Lower leg skin (tissue), 4 donors: ENCODE measurements around the gene CD8B2. TPM values are rescaled to one million over a fixed set of nuclear protein-coding genes. Genes with fewer than 3 reads are reported as not detected.
"Not testable (repeated sequence)": the region's sequence is repeated elsewhere in the genome, so short reads cannot be mapped to it uniquely, and the experiment has no call there.

Source experiments
- DNase-seq, 2 donors: peaks; one replicate each; pipeline ENCODE4 v3.0.0-alpha.2; 2019; ENCODE audit warnings: low spot score in 2 of 2
- H3K4me3 ChIP-seq: fragments of 200-600 bp; sonication (generic); 2 replicates; pipeline ENCODE4 v1.5.1; 2017; ENCODE audit warnings: mild to moderate bottlenecking, low read depth; ENCODE audit not compliant: poor library complexity, severe bottlenecking
- CTCF ChIP-seq, 3 donors: fragments of 450-650 bp; IDR thresholded peaks; one replicate each; pipeline ENCODE4 v1.5.1; 2016; ENCODE audit warnings: antibody characterized with exemption in 3 of 3, mild to moderate bottlenecking in 3 of 3, moderate library complexity in 2 of 3
- POLR2A ChIP-seq, 2 donors: fragments of 450-650 bp; IDR thresholded peaks; one replicate each; pipeline ENCODE4 v1.6.1; 2016 to 2017; ENCODE audit warnings: antibody characterized with exemption in 2 of 2, mild to moderate bottlenecking in 1 of 2, moderate library complexity in 1 of 2
- WGBS, 2 donors: methylation state at CpG; one replicate each; pipeline ENCODE4 v1.1.5; 2018; 5-methylcytosine and 5-hydroxymethylcytosine counted together
- intact Hi-C: fragments of 100-400 bp; cut with DNase I; formaldehyde crosslinking; loops from one replicate; pipeline ENCODE4 v1.15.0; 2023; ENCODE audit warnings: low total_unique reads
- total RNA-seq, 4 donors: library from RNA; depleted of rRNA; stranded (reverse); fragments of >200 nt; gene quantifications; one replicate each; pipeline ENCODE4 v1.1.0, GENCODE V29; 2016

CD8B2 gene
- total RNA-seq, 4 donors from 2014 or later = 0.13 to 0.17 TPM; not detected in 2

- H3K4me3 ChIP-seq, intact Hi-C loops: not testable (repeated sequence)
- 86% methylated on average over 4 of the region's 4 CpGs for WGBS, 2 donors
- DNase-seq = peak in 1 of 2 donors; percentile 43
These were observed 17.6 kb downstream of the CD8B2 start for GRCh38 chr2:106504787-106505186.

- H3K4me3 ChIP-seq, DNase-seq, intact Hi-C loops: not testable (repeated sequence)
- 82 to 83% methylated on average over 8 to 9 of the region's 9 CpGs for WGBS, 2 donors
These were observed 19.0 kb downstream of the CD8B2 start for GRCh38 chr2:106506002-106506687.

- WGBS, 2 donors = 78 to 80% methylated on average over 8 of the region's 11 CpGs
- intact Hi-C loops, H3K4me3 ChIP-seq, DNase-seq: not testable (repeated sequence)
These were observed 21.7 kb downstream of the CD8B2 start for GRCh38 chr2:106508660-106509373.

- H3K4me3 ChIP-seq, DNase-seq, intact Hi-C loops: not testable (repeated sequence)
- WGBS, 2 donors = 98 to 100% methylated on average over 6 of the region's 6 CpGs
These were observed 22.2 kb downstream of the CD8B2 start for GRCh38 chr2:106509374-106509770.

- not testable (repeated sequence) for H3K4me3 ChIP-seq
These were observed 23.6 kb downstream of the CD8B2 start for GRCh38 chr2:106510791-106511190.

GRCh38 chr2:106511476-106511901 is 24.3 kb downstream of the CD8B2 start:
- intact Hi-C loops, H3K4me3 ChIP-seq: not testable (repeated sequence)
- 2 to 24% methylated on average over 4 to 10 of the region's 16 CpGs for WGBS, 2 donors
- peak; percentile 86 to 91 for DNase-seq

More at GRCh38 chr2:106510791-106511190, 23.6 kb downstream of the CD8B2 start:
- intact Hi-C loops, DNase-seq: not testable (repeated sequence)
- 42 to 56% methylated on average over 4 of the region's 4 CpGs for whole genome bisulfite sequencing, 2 donors

- 57 to 63% methylated on average over 7 of the region's 7 CpGs for WGBS, 2 donors
- not testable (repeated sequence) for H3K4me3 ChIP-seq
These were observed 24.8 kb downstream of the CD8B2 start for GRCh38 chr2:106511934-106512333.

GRCh38 chr2:106513391-106513790 is 26.2 kb downstream of the CD8B2 start:
- intact Hi-C loops, DNase-seq, H3K4me3 ChIP-seq: not testable (repeated sequence)
- 83 to 89% methylated on average over 1 to 3 of the region's 5 CpGs for WGBS, 2 donors

More at GRCh38 chr2:106511934-106512333, 24.8 kb downstream of the CD8B2 start:
- DNase-seq, intact Hi-C loops: not testable (repeated sequence)

GRCh38 chr2:106514827-106515226 is 27.7 kb downstream of the CD8B2 start:
- intact Hi-C loops, H3K4me3 ChIP-seq: not testable (repeated sequence)
- 40 to 57% methylated on average over 3 of the region's 3 CpGs for WGBS, 2 donors
- DNase-seq = peak in 1 of 2 donors; percentile 26

- WGBS, 2 donors = 71 to 90% methylated on average over 4 of the region's 4 CpGs
- TF ChIP-seq CTCF (IDR thresholded peaks at IDR 0.05) = no peak
- no peak for TF ChIP-seq POLR2A (IDR thresholded peaks at IDR 0.05)
- H3K4me3 ChIP-seq = no peak overlapping the region
- DNase-seq = no peak
- intact Hi-C loops = no loop called here
These were observed 29.3 kb downstream of the CD8B2 start for GRCh38 chr2:106516436-106516835.
